Stomach (tissue), 9 donors: ENCODE results near the gene LRRC74A. TPM values are rescaled to one million over a fixed set of nuclear protein-coding genes. Genes with fewer than 3 reads are reported as not detected.
"Not testable (repeated sequence)": the region's sequence is repeated elsewhere in the genome, so short reads cannot be mapped to it uniquely, and the experiment has no call there.

Source experiments
- DNase-seq, 2 donors: peaks; one replicate each; pipeline versions ENCODE4 v3.0.0 to v3.0.0-alpha.2; 2013 to 2019
- H3K27ac ChIP-seq, 5 donors: fragments of 200-600 bp in 4 of 5; sonication (generic) in 4 of 5; one replicate each; pipeline ENCODE4 v1.5.1; 2013 to 2019; ENCODE audit warnings: mild to moderate bottlenecking in 1 of 5, moderate library complexity in 1 of 5
- H3K27me3 ChIP-seq, 3 donors: fragments of 200-600 bp; sonication (generic); one replicate each; pipeline ENCODE4 v1.5.1; 2017 to 2019; ENCODE audit warnings: mixed run types in 1 of 3
- H3K36me3 ChIP-seq, 4 donors: fragments of 200-600 bp; sonication (generic); 1 replicate in 3 of 4; 2 replicates in 1 of 4; pipeline ENCODE4 v1.5.1; 2016 to 2019
- H3K4me1 ChIP-seq, 4 donors: fragments of 200-600 bp; sonication (generic); one replicate each; pipeline ENCODE4 v1.5.1; 2016 to 2019
- H3K4me3 ChIP-seq, 4 donors: fragments of 200-600 bp; sonication (generic) in 3 of 4; one replicate each; pipeline ENCODE4 v1.5.1; 2016 to 2019; ENCODE audit warnings: mild to moderate bottlenecking in 1 of 4
- H3K9me3 ChIP-seq, 4 donors: fragments of 200-600 bp; sonication (generic); one replicate each; pipeline ENCODE4 v1.5.1; 2016 to 2019
- CTCF ChIP-seq, 7 experiments: fragments of 450-650 bp in 4 of 7; fragments of 200-600 bp in 3 of 7; sonication (generic) in 3 of 7; IDR thresholded peaks; one replicate each; pipeline ENCODE4 v1.5.1; 2016 to 2019; ENCODE audit warnings: antibody characterized with exemption in 7 of 7, control low read depth in 2 of 7, mild to moderate bottlenecking in 1 of 7
- EP300 ChIP-seq: sonication (generic); formaldehyde crosslinking; IDR thresholded peaks from one replicate; pipeline ENCODE4 v1.6.1; 2017; ENCODE audit warnings: antibody characterized with exemption
- POLR2A ChIP-seq, 4 donors: fragments of 450-650 bp; IDR thresholded peaks; one replicate each; pipeline ENCODE4 v1.6.1; 2016; ENCODE audit warnings: antibody characterized with exemption in 4 of 4, control low read depth in 2 of 4, mild to moderate bottlenecking in 1 of 4, moderate library complexity in 1 of 4
- POLR2AphosphoS5 ChIP-seq, 3 donors: sonication (generic); formaldehyde crosslinking; IDR thresholded peaks; one replicate each; pipeline ENCODE4 v1.6.1; 2016; ENCODE audit warnings: antibody characterized with exemption in 3 of 3
- WGBS, 5 donors: extraction: QIAGEN DNeasy Blood & Tissue Kit in 3 of 5; methylation state at CpG; one replicate each; pipeline versions ENCODE4 v1.1.5 to v1.1.7; 2013 to 2018; 5-methylcytosine and 5-hydroxymethylcytosine counted together
- intact Hi-C: fragments of 100-400 bp; cut with DNase I; formaldehyde crosslinking; loops from one replicate; pipeline ENCODE4 v1.15.1; 2023; ENCODE audit warnings: low total_unique reads
- polyA plus RNA-seq, 3 donors: library from polyadenylated mRNA; stranded (reverse); fragments of 200-250 nt; gene quantifications; one replicate each; pipeline ENCODE4 v1.2.3, GENCODE V29; 2013
- total RNA-seq, 5 donors: library from RNA; depleted of rRNA; stranded (reverse); fragments of >200 nt; gene quantifications; one replicate each; pipeline versions ENCODE4 v1.1.0 to v1.2.3, GENCODE V29; 2014 to 2016
- donor health status: healthy with polysubstance abuse.
- donor health status: Bipolar disorder and iron deficiency.
- donor health status: healthy.

Gene LRRC74A
- total and polyA plus RNA-seq, 8 donors: not detected

GRCh38 chr14:76884853-76885276, 58.7 kb downstream of the LRRC74A start:
- H3K27ac ChIP-seq: peak overlapping the region in 2 of 5 donors; percentile 34 to 38

GRCh38 chr14:76887191-76887590, 61.0 kb downstream of the LRRC74A start:
- Histone ChIP-seq H3K9me3 (peaks cover 0 to 4% (median 4%) of the 10 kb centered on the region in 4 donors), H3K4me1 (no peaks in the 10 kb centered on the region), H3K27me3 (no peaks in the 10 kb centered on the region), H3K4me3 (no peak overlapping the region), H3K27ac (no peak overlapping the region), H3K36me3 (no peaks in the 10 kb centered on the region)
- DNase-seq: peak in 1 of 2 donors; percentile 63
- 29 to 51% (median 42%) methylated on average over 6 of the region's 6 CpGs for WGBS, 5 donors
- TF ChIP-seq POLR2A (IDR thresholded peaks at IDR 0.05): no peak
- TF ChIP-seq POLR2AphosphoS5 (IDR thresholded peaks at IDR 0.05): no peak
- TF ChIP-seq CTCF (IDR thresholded peaks at IDR 0.05): no peak
- TF ChIP-seq EP300: no peak
- intact Hi-C loops: no loop called here

More at GRCh38 chr14:76884853-76885276, 58.7 kb downstream of the LRRC74A start:
- no peak for DNase-seq
- intact Hi-C loops: no loop called here
- no peak for TF ChIP-seq CTCF (IDR thresholded peaks at IDR 0.05)
- TF ChIP-seq POLR2AphosphoS5 (IDR thresholded peaks at IDR 0.05): no peak
- no peak for TF ChIP-seq EP300
- TF ChIP-seq POLR2A (IDR thresholded peaks at IDR 0.05): no peak
- 65 to 75% (median 70%) methylated on average over 10 to 14 of the region's 14 CpGs for WGBS, 5 donors
- Histone ChIP-seq H3K27me3 (no peaks in the 10 kb centered on the region), H3K4me1 (no peaks in the 10 kb centered on the region), H3K36me3 (no peaks in the 10 kb centered on the region), H3K9me3 (no peaks in the 10 kb centered on the region), H3K4me3 (no peak overlapping the region)

GRCh38 chr14:76891391-76891790, 65.2 kb downstream of the LRRC74A start:
- intact Hi-C loops: no loop called here
- DNase-seq: no peak
- no peaks in the 10 kb centered on the region for H3K4me1 ChIP-seq
- H3K9me3 ChIP-seq: peaks cover 0 to 12% (median 7%) of the 10 kb centered on the region in 4 donors
- H3K4me3 ChIP-seq: no peak overlapping the region
- no peaks in the 10 kb centered on the region for H3K36me3 ChIP-seq
- 22 to 42% (median 39%) methylated on average over 1 of the region's 1 CpG for WGBS, 5 donors
- H3K27me3 ChIP-seq: no peaks in the 10 kb centered on the region
- no peak for TF ChIP-seq POLR2A (IDR thresholded peaks at IDR 0.05)
- TF ChIP-seq EP300: no peak
- no peak for TF ChIP-seq CTCF (IDR thresholded peaks at IDR 0.05)
- no peak for TF ChIP-seq POLR2AphosphoS5 (IDR thresholded peaks at IDR 0.05)
- no peak overlapping the region for H3K27ac ChIP-seq

- 75 to 92% (median 89%) methylated on average over 3 to 5 of the region's 5 CpGs for WGBS, 5 donors
- DNase-seq: no peak
- H3K4me1 ChIP-seq: no peaks in the 10 kb centered on the region
- peaks cover 0 to 12% (median 7%) of the 10 kb centered on the region in 4 donors for H3K9me3 ChIP-seq
- no peak overlapping the region for H3K27ac ChIP-seq
- H3K27me3 ChIP-seq: no peaks in the 10 kb centered on the region
- no peak overlapping the region for H3K4me3 ChIP-seq
- TF ChIP-seq EP300 (no peak), CTCF (IDR thresholded peaks at IDR 0.05) (no peak), POLR2AphosphoS5 (IDR thresholded peaks at IDR 0.05) (no peak), POLR2A (IDR thresholded peaks at IDR 0.05) (no peak)
- no peaks in the 10 kb centered on the region for H3K36me3 ChIP-seq
- intact Hi-C loops: no loop called here
These were observed 68.1 kb downstream of the LRRC74A start for GRCh38 chr14:76894308-76894707.

- intact Hi-C loops, H3K27ac ChIP-seq, H3K36me3 ChIP-seq, DNase-seq, H3K9me3 ChIP-seq, H3K4me3 ChIP-seq, H3K27me3 ChIP-seq: not testable (repeated sequence)
- WGBS, 5 donors: 91 to 96% (median 95%) methylated on average over 7 to 37 of the region's 37 CpGs
- H3K4me1 ChIP-seq: peaks cover 0 to 13% (median 3%) of the 10 kb centered on the region in 4 donors
These were observed 71.8 kb downstream of the LRRC74A start for GRCh38 chr14:76898006-76898405.
